Fibroblast of mammary gland (primary cell): ENCODE data around the gene DKK3.
A peak's percentile ranks its signal among the peaks of the same experiment; 100 is the strongest.

ENCODE experiments used
- DNase-seq: peaks from one replicate; pipeline ENCODE4 v3.0.0-alpha.2; 2010; ENCODE audit warnings: low read depth
- H3K4me3 ChIP-seq: 2 replicates; pipeline ENCODE4 v1.5.1; 2011; ENCODE audit warnings: low read depth, mild to moderate bottlenecking, low read length, moderate library complexity; ENCODE audit not compliant: control insufficient read depth
- TF ChIP-seq, protein P1 (sequence below): conservative IDR thresholded peaks from 2 replicates; pipeline ENCODE4 v1.5.1; 2011; ENCODE audit warnings: low read depth, low read length, inconsistent platforms; ENCODE audit not compliant: control insufficient read depth, insufficient read depth

DKK3 gene

DNA sequence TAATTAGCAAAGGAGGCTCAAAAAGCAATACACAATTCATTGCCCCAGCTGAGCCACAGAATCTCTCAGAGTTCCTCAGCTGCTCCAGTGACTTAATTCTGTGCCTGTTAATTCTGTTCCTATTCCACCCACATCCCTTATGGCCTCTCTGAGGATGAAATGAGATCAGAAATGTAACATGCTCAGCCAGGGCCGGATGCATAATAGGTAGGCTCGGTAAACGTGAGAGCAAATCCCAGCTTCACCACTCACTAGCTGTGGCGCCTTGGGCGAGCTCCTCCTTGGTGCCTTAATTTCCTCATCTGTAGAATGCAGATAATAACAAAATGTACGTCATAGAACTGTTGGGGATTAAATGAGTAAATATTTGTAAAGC lies 42.8 kb upstream of the DKK3 start:
- H3K4me3 ChIP-seq: no peak overlapping the region
- DNase-seq: no peak
- TF ChIP-seq, protein P1, sequence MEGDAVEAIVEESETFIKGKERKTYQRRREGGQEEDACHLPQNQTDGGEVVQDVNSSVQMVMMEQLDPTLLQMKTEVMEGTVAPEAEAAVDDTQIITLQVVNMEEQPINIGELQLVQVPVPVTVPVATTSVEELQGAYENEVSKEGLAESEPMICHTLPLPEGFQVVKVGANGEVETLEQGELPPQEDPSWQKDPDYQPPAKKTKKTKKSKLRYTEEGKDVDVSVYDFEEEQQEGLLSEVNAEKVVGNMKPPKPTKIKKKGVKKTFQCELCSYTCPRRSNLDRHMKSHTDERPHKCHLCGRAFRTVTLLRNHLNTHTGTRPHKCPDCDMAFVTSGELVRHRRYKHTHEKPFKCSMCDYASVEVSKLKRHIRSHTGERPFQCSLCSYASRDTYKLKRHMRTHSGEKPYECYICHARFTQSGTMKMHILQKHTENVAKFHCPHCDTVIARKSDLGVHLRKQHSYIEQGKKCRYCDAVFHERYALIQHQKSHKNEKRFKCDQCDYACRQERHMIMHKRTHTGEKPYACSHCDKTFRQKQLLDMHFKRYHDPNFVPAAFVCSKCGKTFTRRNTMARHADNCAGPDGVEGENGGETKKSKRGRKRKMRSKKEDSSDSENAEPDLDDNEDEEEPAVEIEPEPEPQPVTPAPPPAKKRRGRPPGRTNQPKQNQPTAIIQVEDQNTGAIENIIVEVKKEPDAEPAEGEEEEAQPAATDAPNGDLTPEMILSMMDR: no peak

DNA sequence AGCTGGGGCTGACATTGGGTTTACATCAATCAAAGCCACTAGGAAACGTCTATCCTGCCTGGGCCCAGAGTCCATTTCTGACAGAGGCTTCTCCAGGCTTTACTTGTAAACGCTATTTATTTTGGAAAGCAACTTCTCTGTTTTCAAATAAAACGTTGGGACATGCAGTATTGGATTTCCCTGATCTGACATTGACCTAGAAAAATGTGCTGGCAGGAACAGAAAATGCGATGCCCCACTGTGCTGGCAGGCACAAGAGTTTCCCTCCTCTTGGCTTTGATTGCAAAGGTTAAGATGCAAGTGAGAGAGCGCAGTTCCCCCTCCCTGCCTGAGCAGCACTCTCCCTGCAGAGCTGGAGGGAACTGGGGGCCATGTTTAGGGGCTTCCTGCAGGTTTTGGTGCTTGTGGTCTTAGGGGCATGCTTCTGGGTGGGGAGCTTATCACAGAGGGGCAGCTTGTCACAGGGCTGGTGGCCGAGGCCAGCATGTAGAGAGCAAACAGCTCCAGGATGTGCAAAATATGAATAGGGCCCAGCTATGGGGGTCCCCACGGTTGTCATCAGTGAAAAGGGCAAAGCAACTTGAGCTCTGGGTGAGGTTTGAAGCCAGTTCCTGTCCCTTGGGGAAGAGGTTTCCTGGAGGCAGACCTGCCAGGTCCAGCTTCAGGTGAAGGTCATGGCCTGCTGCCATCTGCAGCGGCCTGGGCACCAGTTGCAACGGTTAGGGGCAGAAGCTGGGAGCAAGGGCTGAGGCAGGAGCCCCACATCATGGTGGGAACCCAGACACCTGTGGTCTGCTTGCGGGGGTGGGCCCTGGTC lies 42.3 kb upstream of the DKK3 start:
- no peak for DNase-seq
- H3K4me3 ChIP-seq: no peak overlapping the region
- TF ChIP-seq, protein P1: no peak

DNA sequence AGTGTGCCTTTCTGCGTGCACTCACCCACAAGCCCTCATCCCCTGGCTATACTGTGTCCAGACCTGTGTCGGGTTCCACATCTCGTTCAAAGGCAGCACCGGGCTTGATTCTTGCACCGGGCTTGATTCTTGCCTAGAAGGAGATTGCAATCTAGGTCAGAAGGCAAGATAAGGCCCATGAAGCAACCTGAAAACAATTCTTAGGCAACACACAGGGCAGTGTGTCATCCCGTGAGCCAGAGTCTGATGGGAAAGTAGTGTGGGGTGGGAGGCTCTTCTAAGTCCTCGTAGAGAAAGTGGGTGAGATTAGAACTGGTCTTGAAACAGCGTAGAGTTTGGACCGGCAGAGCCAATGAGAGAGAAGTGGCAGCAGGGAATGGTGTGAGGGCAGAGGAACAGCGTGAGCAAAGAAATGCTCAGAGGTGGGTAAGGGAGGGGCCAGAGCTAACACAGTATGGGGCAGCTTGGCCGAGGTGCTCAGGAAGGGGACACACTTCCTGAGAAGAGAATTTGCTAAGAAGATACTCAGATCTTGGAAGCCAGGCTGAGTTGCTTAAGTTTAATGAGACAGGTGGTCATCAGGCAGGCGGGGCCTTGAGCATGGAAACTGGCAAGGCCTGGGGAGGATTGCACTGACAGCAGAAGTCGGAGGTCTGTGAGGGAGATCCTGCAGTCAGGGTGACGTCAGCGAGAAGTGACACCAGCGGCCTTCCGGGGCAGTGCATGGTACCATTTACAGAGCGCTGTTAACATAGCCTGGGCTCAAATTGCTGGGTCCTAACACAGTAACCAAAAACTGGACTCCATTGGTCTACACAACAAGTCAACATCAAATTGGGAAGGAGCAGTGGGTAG lies 40.7 kb upstream of the DKK3 start:
- no peak overlapping the region for H3K4me3 ChIP-seq
- peak; percentile 72 for DNase-seq
- TF ChIP-seq, protein P1: no peak

DNA sequence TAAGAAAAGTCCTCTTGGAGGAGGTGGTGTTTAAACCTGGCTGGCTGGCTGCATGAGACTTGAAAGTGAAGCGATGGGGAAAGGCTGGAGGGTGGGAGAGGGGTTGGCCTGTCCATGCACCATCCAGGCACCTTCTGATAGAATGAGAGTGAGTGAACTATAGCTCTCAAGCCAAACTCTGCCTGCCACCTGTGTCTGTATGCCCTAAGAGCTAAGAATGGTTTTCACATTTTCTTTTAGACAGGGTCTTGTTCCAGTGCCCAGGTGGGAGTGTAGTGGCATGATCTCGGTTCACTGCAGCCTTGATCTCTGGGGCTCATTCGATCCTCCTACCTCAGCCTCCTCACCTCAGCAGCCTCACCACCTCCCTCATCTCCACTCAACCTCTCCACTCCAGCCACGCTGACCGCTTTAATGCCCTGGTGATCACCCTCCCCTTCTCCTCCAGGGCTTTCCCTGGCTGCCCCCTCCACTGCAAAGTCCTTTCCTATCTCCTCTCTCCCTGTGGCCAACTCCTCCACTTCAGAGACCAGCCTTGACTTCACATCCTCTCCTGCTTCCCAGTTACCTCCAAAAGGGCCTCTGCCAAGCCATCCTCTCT lies 38.3 kb upstream of the DKK3 start:
- H3K4me3 ChIP-seq: no peak overlapping the region
- no peak for DNase-seq
- TF ChIP-seq, protein P1: no peak

DNA sequence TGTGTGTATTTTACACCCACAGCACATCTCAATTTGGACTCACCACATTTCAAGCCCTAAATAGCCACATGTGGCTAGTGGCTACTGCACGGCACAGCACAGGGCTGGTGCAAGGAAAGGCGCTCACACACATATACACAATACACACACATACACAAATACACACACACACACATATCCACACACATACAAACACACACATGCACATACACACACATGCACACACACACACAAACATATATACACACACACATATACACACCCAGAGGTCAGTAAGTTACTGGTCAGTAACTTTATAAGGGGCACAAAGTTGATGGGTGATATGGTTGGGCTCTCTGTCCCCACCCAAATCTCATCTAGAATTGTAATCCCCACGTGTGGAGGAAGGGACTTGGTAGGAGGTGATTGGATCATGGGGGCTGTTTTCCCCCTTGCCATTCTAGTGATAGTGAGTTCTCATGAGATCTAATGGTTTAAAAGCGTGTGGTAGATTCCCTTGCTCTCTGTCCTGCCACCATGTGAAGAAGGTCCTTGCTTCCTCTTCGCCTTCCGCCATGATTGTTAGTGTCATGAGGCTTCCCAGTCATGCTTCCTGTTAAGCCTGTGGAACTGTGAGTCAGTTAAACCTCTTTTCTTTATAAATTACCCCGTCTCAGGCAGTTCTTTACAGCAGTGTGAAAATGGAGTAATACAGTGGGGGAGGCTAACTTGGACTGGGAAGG lies 37.6 kb upstream of the DKK3 start:
- TF ChIP-seq, protein P1: no peak
- peak; percentile 35 for DNase-seq
- no peak overlapping the region for H3K4me3 ChIP-seq

DNA sequence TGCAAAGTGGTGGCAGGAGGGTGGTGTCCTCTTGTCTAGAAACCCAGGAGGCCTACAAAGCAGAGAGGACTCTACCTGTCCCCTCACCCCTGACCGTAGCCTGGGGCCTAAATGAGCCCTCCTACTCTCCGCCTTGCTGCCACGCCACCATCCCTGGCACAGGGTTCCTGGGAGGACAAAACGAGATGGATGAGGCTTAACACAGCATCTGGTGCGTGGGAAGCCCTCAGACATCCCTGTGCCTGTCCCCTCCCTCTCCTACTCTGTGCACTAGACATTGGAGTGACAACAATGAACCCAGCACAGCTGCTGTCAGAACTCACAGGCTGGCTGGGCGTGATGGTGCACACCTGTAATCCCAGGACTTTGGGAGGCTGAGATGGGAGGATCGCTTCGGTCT lies 36.4 kb upstream of the DKK3 start:
- DNase-seq: no peak
- TF ChIP-seq, protein P1: no peak
- H3K4me3 ChIP-seq: no peak overlapping the region
